Prostate gland (tissue), 2 donors: Measurements from ENCODE around the gene SLC25A21. TPM values are rescaled to one million over a fixed set of nuclear protein-coding genes. Genes with fewer than 3 reads are reported as not detected.

Experiments
- DNase-seq: peaks from one replicate; pipeline ENCODE4 v3.0.0-alpha.2; 2019; ENCODE audit warnings: low spot score
- H3K27ac ChIP-seq, 2 donors: fragments of 200-600 bp; sonication (generic); 2 replicates each; pipeline ENCODE4 v1.5.1; 2017 to 2019
- H3K27me3 ChIP-seq: fragments of 200-600 bp; sonication (generic); replicated peaks from 2 replicates; pipeline ENCODE4 v1.5.1; 2019; ENCODE audit not compliant: insufficient read depth
- H3K36me3 ChIP-seq, 2 donors: fragments of 200-600 bp; sonication (generic); 1 replicate in 1 of 2; 2 replicates in 1 of 2; pipeline versions ENCODE4 v1.5.1 to v1.8.1; 2017 to 2019
- H3K4me1 ChIP-seq: fragments of 200-600 bp; sonication (generic); replicated peaks from 2 replicates; pipeline ENCODE4 v1.5.1; 2019
- H3K4me3 ChIP-seq, 2 donors: fragments of 200-600 bp; sonication (generic); 2 replicates each; pipeline ENCODE4 v1.5.1; 2017 to 2019
- H3K9me3 ChIP-seq: fragments of 200-600 bp; sonication (generic); 2 replicates; pipeline ENCODE4 v1.5.1; 2017
- POLR2A ChIP-seq: fragments of 450-650 bp; IDR thresholded peaks from one replicate; pipeline ENCODE4 v1.6.1; 2016; ENCODE audit warnings: antibody characterized with exemption, mild to moderate bottlenecking
- POLR2AphosphoS5 ChIP-seq: sonication (generic); formaldehyde crosslinking; IDR thresholded peaks from one replicate; pipeline ENCODE4 v1.6.1; 2017; ENCODE audit warnings: antibody characterized with exemption
- WGBS: methylation state at CpG from one replicate; pipeline ENCODE4 v1.1.5; 2018; 5-methylcytosine and 5-hydroxymethylcytosine counted together
- intact Hi-C: fragments of 100-400 bp; cut with DNase I; formaldehyde crosslinking; loops from one replicate; pipeline ENCODE4 v1.14.2; 2022
- total RNA-seq, 2 donors: library from RNA; depleted of rRNA; stranded (reverse); fragments of >200 nt; gene quantifications; one replicate each; pipeline ENCODE4 v1.1.0, GENCODE V29; 2016
- TF ChIP-seq, protein P1 (sequence below), 4 experiments: fragments of 200-600 bp in 2 of 4; fragments of 450-650 bp in 2 of 4; sonication (generic) in 2 of 4; IDR thresholded peaks; 1 replicate in 3 of 4; 2 replicates in 1 of 4; pipeline ENCODE4 v1.5.1; 2016 to 2019; ENCODE audit warnings: antibody characterized with exemption in 4 of 4, mild to moderate bottlenecking in 2 of 4, moderate library complexity in 2 of 4

The SLC25A21 gene
- total RNA-seq, 2 donors from 2014 or later: 1.5 to 7.7 TPM

DNA sequence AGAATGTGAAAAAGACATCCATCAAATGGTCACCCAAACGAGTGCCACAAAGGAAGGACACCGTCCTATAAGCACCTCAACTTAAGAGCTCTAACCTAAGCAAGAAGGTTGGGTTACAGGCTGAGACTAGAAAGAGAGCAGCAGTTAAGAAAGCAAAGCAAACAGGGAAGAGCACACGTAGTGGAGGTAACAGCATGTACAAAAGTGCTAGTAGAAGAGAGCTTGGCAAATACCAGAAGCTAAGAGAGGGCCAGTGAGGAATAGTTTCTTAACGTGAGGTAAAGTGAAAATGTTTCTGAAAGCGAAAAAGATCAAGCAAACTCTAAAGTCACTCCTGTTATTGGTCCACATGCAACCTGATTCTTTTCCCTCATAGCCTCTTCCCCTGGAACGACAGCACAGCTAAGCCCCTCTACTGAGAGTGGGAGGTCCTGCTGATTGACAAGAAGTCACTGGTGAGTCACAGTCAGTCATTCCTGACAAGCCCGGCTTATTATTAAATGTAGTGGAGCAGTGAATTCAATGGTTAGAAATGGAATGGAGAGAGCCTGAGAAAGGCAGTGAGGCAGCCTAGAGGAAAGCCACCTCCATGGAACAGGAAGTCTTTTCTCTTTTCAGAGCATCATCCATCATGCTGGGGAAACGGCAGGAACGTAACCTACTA lies 204.4 kb downstream of the SLC25A21 start:
- 50% methylated on average over 9 of the region's 9 CpGs for WGBS
- H3K27me3 ChIP-seq: no peaks in the 10 kb centered on the region
- DNase-seq: no peak
- no peaks in the 10 kb centered on the region for H3K4me1 ChIP-seq
- H3K4me3 ChIP-seq: no peak overlapping the region
- no peak overlapping the region for H3K27ac ChIP-seq
- H3K36me3 ChIP-seq: no peaks in the 10 kb centered on the region
- TF ChIP-seq POLR2A: no peak
- TF ChIP-seq, protein P1, sequence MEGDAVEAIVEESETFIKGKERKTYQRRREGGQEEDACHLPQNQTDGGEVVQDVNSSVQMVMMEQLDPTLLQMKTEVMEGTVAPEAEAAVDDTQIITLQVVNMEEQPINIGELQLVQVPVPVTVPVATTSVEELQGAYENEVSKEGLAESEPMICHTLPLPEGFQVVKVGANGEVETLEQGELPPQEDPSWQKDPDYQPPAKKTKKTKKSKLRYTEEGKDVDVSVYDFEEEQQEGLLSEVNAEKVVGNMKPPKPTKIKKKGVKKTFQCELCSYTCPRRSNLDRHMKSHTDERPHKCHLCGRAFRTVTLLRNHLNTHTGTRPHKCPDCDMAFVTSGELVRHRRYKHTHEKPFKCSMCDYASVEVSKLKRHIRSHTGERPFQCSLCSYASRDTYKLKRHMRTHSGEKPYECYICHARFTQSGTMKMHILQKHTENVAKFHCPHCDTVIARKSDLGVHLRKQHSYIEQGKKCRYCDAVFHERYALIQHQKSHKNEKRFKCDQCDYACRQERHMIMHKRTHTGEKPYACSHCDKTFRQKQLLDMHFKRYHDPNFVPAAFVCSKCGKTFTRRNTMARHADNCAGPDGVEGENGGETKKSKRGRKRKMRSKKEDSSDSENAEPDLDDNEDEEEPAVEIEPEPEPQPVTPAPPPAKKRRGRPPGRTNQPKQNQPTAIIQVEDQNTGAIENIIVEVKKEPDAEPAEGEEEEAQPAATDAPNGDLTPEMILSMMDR (IDR thresholded peaks at IDR 0.05): no peak
- TF ChIP-seq POLR2AphosphoS5: no peak
- H3K9me3 ChIP-seq: no peaks in the 10 kb centered on the region
- intact Hi-C loops: no loop called here

DNA sequence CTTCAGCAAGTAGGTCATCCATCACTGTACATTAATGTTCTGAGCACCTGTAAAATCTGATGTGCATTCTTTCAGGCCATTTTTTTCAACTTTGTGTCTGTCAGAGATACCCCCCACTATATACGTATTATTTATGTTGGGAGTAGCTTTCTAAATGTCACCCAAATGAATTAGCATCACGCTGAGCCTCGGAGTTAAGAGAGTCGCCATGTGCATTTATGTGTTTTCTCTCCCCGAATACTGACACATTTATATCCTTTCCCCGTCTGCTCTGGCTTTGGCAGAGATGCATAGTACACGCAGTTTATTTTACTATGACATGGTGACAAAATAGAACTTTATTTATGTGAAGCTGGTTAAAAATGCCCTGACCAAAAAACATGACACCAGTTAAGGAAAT lies 216.4 kb downstream of the SLC25A21 start:
- H3K27ac ChIP-seq: no peak overlapping the region
- 40% methylated on average over 7 of the region's 7 CpGs for WGBS
- TF ChIP-seq, protein P1 (IDR thresholded peaks at IDR 0.05): no peak
- TF ChIP-seq POLR2A (no peak), POLR2AphosphoS5 (no peak)
- H3K4me1 ChIP-seq: no peaks in the 10 kb centered on the region
- H3K9me3 ChIP-seq: no peaks in the 10 kb centered on the region
- H3K36me3 ChIP-seq: no peaks in the 10 kb centered on the region
- no peaks in the 10 kb centered on the region for H3K27me3 ChIP-seq
- intact Hi-C loops: no loop called here
- no peak overlapping the region for H3K4me3 ChIP-seq
- no peak for DNase-seq

DNA sequence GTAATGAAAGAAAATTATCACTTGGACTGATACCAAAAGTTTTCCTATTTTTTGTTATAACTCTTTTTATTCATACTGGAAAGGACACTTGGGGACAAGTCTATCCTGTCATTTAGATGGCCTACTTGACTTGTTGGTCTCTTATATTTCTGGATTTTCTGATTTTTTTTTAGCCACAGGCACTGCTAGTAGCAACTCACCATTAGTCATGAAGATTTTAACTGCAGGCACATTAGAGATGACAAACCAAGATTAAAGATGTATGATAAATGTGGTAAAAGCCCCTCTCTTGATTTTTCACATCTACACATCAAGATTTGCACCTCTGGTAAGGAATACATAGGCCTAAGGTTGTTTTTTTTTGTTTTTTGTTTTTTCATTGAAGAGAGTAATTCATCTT lies 217.0 kb downstream of the SLC25A21 start:
- intact Hi-C loops: no loop called here
- Histone ChIP-seq H3K4me3 (no peak overlapping the region), H3K36me3 (no peaks in the 10 kb centered on the region), H3K4me1 (no peaks in the 10 kb centered on the region), H3K27me3 (no peaks in the 10 kb centered on the region), H3K27ac (no peak overlapping the region), H3K9me3 (no peaks in the 10 kb centered on the region)
- no peak for DNase-seq
- TF ChIP-seq POLR2A: no peak
- TF ChIP-seq POLR2AphosphoS5: no peak

DNA sequence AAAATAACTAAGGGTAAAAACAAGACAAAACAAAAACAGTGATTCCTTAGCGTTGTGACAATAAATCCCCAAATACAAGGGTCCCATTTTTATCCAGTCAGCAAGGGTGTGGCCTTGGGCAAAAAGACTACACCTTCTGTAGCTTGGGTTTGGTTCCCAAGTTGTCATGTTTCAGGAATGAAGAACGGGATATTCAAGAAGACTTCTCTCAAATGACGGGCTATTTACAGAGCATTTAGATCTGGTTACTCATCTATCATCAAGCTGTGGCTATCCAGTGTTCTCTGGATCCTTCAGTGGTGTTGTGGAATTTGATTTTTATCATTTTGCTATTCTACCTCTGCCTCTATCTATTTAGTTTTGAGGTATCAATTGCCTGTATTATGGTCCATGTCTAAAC lies 219.7 kb downstream of the SLC25A21 start:
- Histone ChIP-seq H3K36me3 (no peaks in the 10 kb centered on the region), H3K4me1 (no peaks in the 10 kb centered on the region), H3K4me3 (no peak overlapping the region), H3K27me3 (no peaks in the 10 kb centered on the region), H3K9me3 (no peaks in the 10 kb centered on the region), H3K27ac (no peak overlapping the region)
- WGBS: 87% methylated on average over 3 of the region's 3 CpGs
- no peak for DNase-seq
- intact Hi-C loops: no loop called here
- TF ChIP-seq POLR2A: no peak
- no peak for TF ChIP-seq POLR2AphosphoS5
- TF ChIP-seq, protein P1 (IDR thresholded peaks at IDR 0.05): no peak

DNA sequence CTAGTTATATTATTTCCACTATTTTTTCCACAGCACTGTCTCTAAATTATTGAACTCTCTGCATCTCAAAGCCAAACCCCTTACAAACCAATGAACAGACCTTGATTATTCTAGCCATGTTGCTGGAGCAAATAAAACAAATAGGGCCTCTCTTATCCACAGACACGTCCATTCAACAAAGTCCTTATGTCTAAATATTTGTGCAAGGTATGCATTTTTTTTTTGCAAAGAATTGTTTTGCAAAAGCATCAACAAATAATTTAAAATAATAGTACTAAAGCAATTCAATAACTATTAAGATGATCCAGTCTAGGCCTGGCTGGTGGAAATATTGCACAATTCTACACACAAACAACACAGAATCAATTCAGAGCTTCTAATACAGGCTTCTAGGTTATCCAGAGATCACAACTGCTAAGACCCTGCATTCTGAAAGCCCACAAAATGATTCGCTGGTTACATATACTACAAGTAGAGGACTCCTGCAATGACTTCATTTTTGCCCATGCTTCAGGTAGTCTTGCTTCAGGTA lies 221.0 kb downstream of the SLC25A21 start:
- no peak for DNase-seq
- no peaks in the 10 kb centered on the region for H3K9me3 ChIP-seq
- no peaks in the 10 kb centered on the region for H3K36me3 ChIP-seq
- no peaks in the 10 kb centered on the region for H3K27me3 ChIP-seq
- intact Hi-C loops: no loop called here
- H3K4me1 ChIP-seq: no peaks in the 10 kb centered on the region
- WGBS: 95% methylated on average over 2 of the region's 2 CpGs
- TF ChIP-seq POLR2AphosphoS5 (no peak), POLR2A (no peak)
- TF ChIP-seq, protein P1 (IDR thresholded peaks at IDR 0.05): no peak
- no peak overlapping the region for H3K4me3 ChIP-seq
- H3K27ac ChIP-seq: no peak overlapping the region
